ENCODE data around the gene CD2. TPM values are rescaled to one million over a fixed set of nuclear protein-coding genes. Genes with fewer than 3 reads are reported as not detected.

CD2 gene
- total RNA-seq, 1 experiment from 2014 or later: not detected

- Histone ChIP-seq H3K36me3 (ENCODE audit: insufficient read depth, low read length, poor library complexity, severe bottlenecking) (no peaks in the 10 kb centered on the region), H3K9me3 (ENCODE audit: low read depth, low read length, poor library complexity, severe bottlenecking) (no peaks in the 10 kb centered on the region), H3K27ac (ENCODE audit: low read depth, low read length, poor library complexity, severe bottlenecking) (no peak overlapping the region), H3K4me1 (ENCODE audit: insufficient read depth, low read length, poor library complexity, severe bottlenecking) (peaks cover 6% of the 10 kb centered on the region), H3K4me3 (ENCODE audit: low read depth, low read length, poor library complexity, severe bottlenecking) (no peak overlapping the region), H3K27me3 (replicated peaks; ENCODE audit: insufficient read depth, low read depth, low read length, poor library complexity) (no peaks in the 10 kb centered on the region)
- CTCF ChIA-PET: no interaction called here
- no peak for TF ChIP-seq CTCF (conservative IDR thresholded peaks at IDR 0.05; ENCODE audit: low read depth, low read length)
- intact Hi-C loops (cut with micrococcal nuclease; ENCODE audit: unreplicated experiment): no loop called here
- DNase-seq (ENCODE audit: low spot score): no peak
- POLR2A ChIA-PET (ENCODE audit: low non-redundant PET): no interaction called here
- BruUV-seq (replicated peaks): no TSS peak
Measured at GRCh38 chr1:116717318-116717717, 36.9 kb upstream of the CD2 start.

GRCh38 chr1:116720364-116721038, 33.7 kb upstream of the CD2 start:
- ChIA-PET CTCF (no interaction called here), POLR2A (ENCODE audit: low non-redundant PET) (no interaction called here)
- no TSS peak for BruUV-seq (replicated peaks)
- Histone ChIP-seq H3K27me3 (replicated peaks; ENCODE audit: insufficient read depth, low read depth, low read length, poor library complexity) (no peaks in the 10 kb centered on the region), H3K36me3 (ENCODE audit: insufficient read depth, low read length, poor library complexity, severe bottlenecking) (no peaks in the 10 kb centered on the region), H3K4me1 (ENCODE audit: insufficient read depth, low read length, poor library complexity, severe bottlenecking) (no peaks in the 10 kb centered on the region), H3K9me3 (ENCODE audit: low read depth, low read length, poor library complexity, severe bottlenecking) (no peaks in the 10 kb centered on the region), H3K27ac (ENCODE audit: low read depth, low read length, poor library complexity, severe bottlenecking) (no peak overlapping the region), H3K4me3 (ENCODE audit: low read depth, low read length, poor library complexity, severe bottlenecking) (no peak overlapping the region)
- intact Hi-C loops (cut with micrococcal nuclease; ENCODE audit: unreplicated experiment): loop anchor here (5.0 kb wide), 1 partner anchor 337 kb away; no protein-coding TSS in a partner anchor
- DNase-seq (ENCODE audit: low spot score): no peak
- no peak for TF ChIP-seq CTCF (conservative IDR thresholded peaks at IDR 0.05; ENCODE audit: low read depth, low read length)
- TF ChIP-seq EZH2 (IDR thresholded peaks at IDR 0.05; ENCODE audit: borderline replicate concordance, low read depth, low read length, poor library complexity, severe bottlenecking): no peak

GRCh38 chr1:116721039-116721405, 33.2 kb upstream of the CD2 start:
- CTCF ChIA-PET: no interaction called here
- intact Hi-C loops (cut with micrococcal nuclease; ENCODE audit: unreplicated experiment): loop anchor here (5.0 kb wide), 1 partner anchor 336 kb away; no protein-coding TSS in a partner anchor
- no peaks in the 10 kb centered on the region for H3K27me3 ChIP-seq (replicated peaks; ENCODE audit: insufficient read depth, low read depth, low read length, poor library complexity)
- no peaks in the 10 kb centered on the region for H3K9me3 ChIP-seq (ENCODE audit: low read depth, low read length, poor library complexity, severe bottlenecking)
- BruUV-seq (replicated peaks): no TSS peak
- no peak overlapping the region for H3K27ac ChIP-seq (ENCODE audit: low read depth, low read length, poor library complexity, severe bottlenecking)
- H3K4me3 ChIP-seq (ENCODE audit: low read depth, low read length, poor library complexity, severe bottlenecking): no peak overlapping the region
- DNase-seq (ENCODE audit: low spot score): no peak
- H3K36me3 ChIP-seq (ENCODE audit: insufficient read depth, low read length, poor library complexity, severe bottlenecking): no peaks in the 10 kb centered on the region
- TF ChIP-seq CTCF (conservative IDR thresholded peaks at IDR 0.05; ENCODE audit: low read depth, low read length) (no peak), EZH2 (IDR thresholded peaks at IDR 0.05; ENCODE audit: borderline replicate concordance, low read depth, low read length, poor library complexity, severe bottlenecking) (no peak)
- H3K4me1 ChIP-seq (ENCODE audit: insufficient read depth, low read length, poor library complexity, severe bottlenecking): no peaks in the 10 kb centered on the region
- POLR2A ChIA-PET (ENCODE audit: low non-redundant PET): no interaction called here

Measured in A673 (cell line).